HepG2 (cell line): ENCODE data around the gene CDC37. TPM values are rescaled to one million over a fixed set of nuclear protein-coding genes. Genes with fewer than 3 reads are reported as not detected.
A peak's percentile ranks its signal among the peaks of the same experiment; 100 is the strongest.

Source experiments
- AKNA ChIP-seq: sonication (generic); formaldehyde crosslinking; IDR thresholded peaks from 2 replicates; pipeline ENCODE4 v1.4.0; 2020; ENCODE audit warnings: missing genetic modification reagents, borderline replicate concordance
- BRCA1 ChIP-seq: sonication (generic); formaldehyde crosslinking; IDR thresholded peaks from 2 replicates; pipeline ENCODE4 v1.4.0; 2020; ENCODE audit warnings: missing genetic modification reagents
- EP300 ChIP-seq, 3 experiments: sonication (generic) in 1 of 3; formaldehyde crosslinking in 1 of 3; IDR thresholded peaks; 2 replicates each; pipeline versions ENCODE4 v1.5.1 to v1.6.1; 2011 to 2020; ENCODE audit warnings: low read depth in 2 of 3, low read length in 2 of 3, borderline replicate concordance in 1 of 3, improper control_type of control experiment in 1 of 3, mild to moderate bottlenecking in 1 of 3, missing genetic modification reagents in 1 of 3, moderate library complexity in 1 of 3
- FOSL2 ChIP-seq: sonication (generic); formaldehyde crosslinking; IDR thresholded peaks from 2 replicates; pipeline ENCODE4 v1.4.0; 2020; ENCODE audit warnings: missing genetic modification reagents
- GPBP1L1 ChIP-seq: sonication (generic); formaldehyde crosslinking; IDR thresholded peaks from 2 replicates; pipeline ENCODE4 v1.5.0; 2020; ENCODE audit warnings: mild to moderate bottlenecking, missing genetic modification reagents
- NCOA5 ChIP-seq: sonication (generic); formaldehyde crosslinking; IDR thresholded peaks from 2 replicates; pipeline ENCODE4 v1.4.0; 2020; ENCODE audit warnings: missing genetic modification reagents
- PATZ1 ChIP-seq: sonication (generic); formaldehyde crosslinking; IDR thresholded peaks from 2 replicates; pipeline ENCODE4 v1.4.0; 2020; ENCODE audit warnings: missing genetic modification reagents
- PCBP1 ChIP-seq: fragments of 200-400 bp; formaldehyde crosslinking; IDR thresholded peaks from 2 replicates; pipeline ENCODE4 v1.6.1; 2017; ENCODE audit warnings: mild to moderate bottlenecking, low read depth, low read length, borderline replicate concordance
- PHB2 ChIP-seq: fragments of 450-650 bp; IDR thresholded peaks from 2 replicates; pipeline ENCODE4 v1.6.1; 2018; ENCODE audit not compliant: partially characterized antibody
- RCOR2 ChIP-seq: IDR thresholded peaks from 2 replicates; pipeline ENCODE4 v1.6.1; 2016; ENCODE audit warnings: missing biosample characterization, missing genetic modification reagents
- RFX1 ChIP-seq: fragments of 450-650 bp; IDR thresholded peaks from 2 replicates; pipeline ENCODE4 v1.6.1; 2017
- STAT6 ChIP-seq: sonication (generic); formaldehyde crosslinking; IDR thresholded peaks from 2 replicates; pipeline ENCODE4 v1.4.0; 2020; ENCODE audit warnings: missing genetic modification reagents, mild to moderate bottlenecking, borderline replicate concordance
- TBP ChIP-seq: sonication (generic); formaldehyde crosslinking; IDR thresholded peaks from 2 replicates; pipeline ENCODE4 v1.5.0; 2020; ENCODE audit warnings: missing genetic modification reagents
- THRA ChIP-seq: sonication (generic); formaldehyde crosslinking; IDR thresholded peaks from 2 replicates; pipeline ENCODE4 v1.4.0; 2020; ENCODE audit warnings: missing genetic modification reagents, borderline replicate concordance
- ZFP36L2 ChIP-seq: sonication (generic); formaldehyde crosslinking; IDR thresholded peaks from 2 replicates; pipeline ENCODE4 v1.4.0; 2020; ENCODE audit warnings: missing genetic modification reagents
- ZKSCAN5 ChIP-seq: sonication (generic); formaldehyde crosslinking; IDR thresholded peaks from 2 replicates; pipeline ENCODE4 v1.5.1; 2020; ENCODE audit warnings: mild to moderate bottlenecking, missing genetic modification reagents
- ZNF510 ChIP-seq: sonication (generic); formaldehyde crosslinking; IDR thresholded peaks from 2 replicates; pipeline ENCODE4 v1.4.0; 2020; ENCODE audit warnings: low read depth, mild to moderate bottlenecking, missing genetic modification reagents
- polyA plus RNA-seq, 8 experiments: library from polyadenylated mRNA; depleted of rRNA in 3 of 8; stranded (reverse) in 7 of 8; unstranded in 1 of 8; fragments of >200 nt; fragmentation: Illumina TruSeq in 4 of 8; extraction: Trizol in 4 of 8; gene quantifications; 2 replicates each; pipeline versions ENCODE4 v1.2.1 to v1.2.3, GENCODE V29; 2011 to 2016; ENCODE audit warnings: low read depth in 4 of 8, missing spikeins in 1 of 8, mixed read lengths in 1 of 8; ENCODE audit not compliant: insufficient read depth in 1 of 8
- total RNA-seq, 5 experiments: library from RNA; depleted of rRNA; stranded (reverse); fragments of >200 nt; fragmentation: Illumina TruSeq; extraction: Trizol; gene quantifications; 2 replicates each; pipeline ENCODE4 v1.2.3, GENCODE V29; 2016; ENCODE audit warnings: low read depth in 1 of 5

Gene CDC37
- total and polyA plus RNA-seq, 2 of the 13 experiments (the other 11 are each of a cell fraction or from before 2014, with no cell fraction given) = 158 to 177 TPM

GRCh38 chr19:10431254-10431942, 28.1 kb upstream of the CDC37 start (continued):
- no peak for TF ChIP-seq THRA (CRISPR knock-in tag)
- no peak; the same call in 1 of the 2 replicates for TF ChIP-seq PATZ1 (CRISPR knock-in tag)
- TF ChIP-seq BRCA1 (CRISPR knock-in tag) = no peak
- TF ChIP-seq ZFP36L2 (CRISPR knock-in tag) = no peak
- TF ChIP-seq STAT6 (CRISPR knock-in tag) = no peak
- TF ChIP-seq TBP (CRISPR knock-in tag) = no peak
- TF ChIP-seq GPBP1L1 (CRISPR knock-in tag) = no peak
- TF ChIP-seq PHB2 = no peak
- no peak for TF ChIP-seq ZNF510 (CRISPR knock-in tag)
- TF ChIP-seq PCBP1 = no peak
- peak; percentile 83 for TF ChIP-seq RCOR2 (CRISPR knock-in tag)
- no peak for TF ChIP-seq RFX1
- no peak for TF ChIP-seq ZKSCAN5 (CRISPR knock-in tag)
- TF ChIP-seq EP300 (IDR thresholded peaks at IDR 0.05; ENCODE audit: low read depth in 2 of 2, low read length in 2 of 2) = no peak
- TF ChIP-seq EP300 (CRISPR knock-in tag; IDR thresholded peaks at IDR 0.05; ENCODE audit: borderline replicate concordance) = no peak
- TF ChIP-seq NCOA5 (CRISPR knock-in tag) = no peak
- TF ChIP-seq FOSL2 = no peak
- TF ChIP-seq AKNA = no peak
